GM19025 (cell line): Measurements from ENCODE around the gene KMT2E.

Experiments used
- ATAC-seq: cut with Tn5 transposase; IDR thresholded peaks from one replicate; pipeline ENCODE4 v1.9.1; 2021; ENCODE audit warnings: mild to moderate bottlenecking, low read depth, moderate library complexity; ENCODE audit not compliant: unreplicated experiment

Gene KMT2E

DNA sequence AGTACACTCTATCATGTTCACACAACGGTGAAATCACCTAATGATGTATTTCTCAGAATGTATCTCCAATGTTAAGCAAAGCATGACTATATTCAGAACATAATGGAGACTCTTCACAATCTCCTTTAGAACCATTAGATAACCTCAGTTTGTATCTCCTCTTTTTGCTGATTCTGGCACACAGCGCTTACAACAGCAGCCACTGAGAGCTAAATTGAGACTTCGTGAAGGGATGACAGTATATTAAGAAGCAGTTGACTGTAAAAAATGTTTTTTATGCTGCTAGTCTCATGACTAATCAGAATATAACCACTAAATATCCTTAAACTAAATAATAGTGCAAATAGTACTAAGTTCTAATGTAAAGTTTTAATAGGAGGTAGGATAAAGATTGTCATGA lies 46.9 kb downstream of the KMT2E start:
- no peak for ATAC-seq

DNA sequence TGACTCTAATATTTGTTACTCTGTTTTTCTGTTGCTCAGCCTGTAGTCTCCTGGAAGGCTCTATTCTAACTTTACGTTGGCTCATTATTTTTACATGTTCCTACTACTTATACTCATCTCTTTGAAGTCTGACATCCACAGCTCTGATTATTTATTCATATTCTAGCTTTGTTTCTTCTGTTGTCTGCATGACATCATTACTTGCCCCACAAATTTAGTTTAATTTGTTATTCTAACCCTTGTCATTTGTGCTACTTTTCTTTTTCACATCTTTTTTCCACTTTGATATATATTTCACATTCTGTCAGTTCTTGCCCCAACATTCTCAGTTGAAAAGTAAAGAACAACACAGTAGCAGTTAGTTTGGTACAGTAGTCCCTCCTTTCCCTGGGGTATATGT lies 51.1 kb downstream of the KMT2E start:
- ATAC-seq: no peak

- no peak for ATAC-seq
Observed at GRCh38 chr7:105067691-105068090, 53.7 kb downstream of the KMT2E start.

DNA sequence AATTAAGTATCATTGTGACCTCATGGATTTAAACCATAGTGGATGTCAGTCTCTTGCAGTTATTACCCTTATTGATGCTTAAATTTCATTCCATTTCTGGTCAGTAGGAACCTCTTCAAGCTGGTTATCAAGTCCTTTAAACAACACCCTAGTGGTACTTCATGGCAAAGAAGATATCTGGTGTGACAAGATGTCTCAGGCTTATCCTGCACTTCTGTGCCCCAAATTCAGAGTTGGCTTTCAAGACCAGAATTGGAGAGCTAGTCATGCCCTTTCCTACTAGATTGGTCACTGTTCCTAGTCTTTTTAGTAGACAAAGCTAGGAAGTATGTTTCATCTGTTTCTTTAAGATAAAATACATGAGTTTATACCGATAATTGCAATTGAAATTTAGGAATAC lies 54.9 kb downstream of the KMT2E start:
- ATAC-seq: no peak

DNA sequence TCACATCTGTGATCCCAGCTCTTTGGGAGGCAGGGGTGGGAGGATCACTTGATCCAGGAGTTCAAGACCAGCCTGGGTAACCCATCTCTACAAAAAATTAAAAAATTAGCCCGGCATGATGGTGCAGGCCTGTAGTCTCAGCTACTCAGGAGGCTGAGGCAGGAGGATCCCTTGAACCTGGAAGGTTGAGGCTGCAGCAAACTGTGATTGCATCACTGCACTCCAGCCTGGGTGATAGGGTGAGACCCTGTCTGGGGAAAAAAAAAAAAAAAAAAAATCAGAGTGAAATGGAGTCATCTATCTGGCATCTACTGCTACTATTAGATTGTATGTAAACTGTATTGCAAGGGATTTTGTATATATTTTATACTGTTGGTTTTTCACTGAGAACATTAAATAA lies 59.1 kb downstream of the KMT2E start:
- no peak for ATAC-seq

DNA sequence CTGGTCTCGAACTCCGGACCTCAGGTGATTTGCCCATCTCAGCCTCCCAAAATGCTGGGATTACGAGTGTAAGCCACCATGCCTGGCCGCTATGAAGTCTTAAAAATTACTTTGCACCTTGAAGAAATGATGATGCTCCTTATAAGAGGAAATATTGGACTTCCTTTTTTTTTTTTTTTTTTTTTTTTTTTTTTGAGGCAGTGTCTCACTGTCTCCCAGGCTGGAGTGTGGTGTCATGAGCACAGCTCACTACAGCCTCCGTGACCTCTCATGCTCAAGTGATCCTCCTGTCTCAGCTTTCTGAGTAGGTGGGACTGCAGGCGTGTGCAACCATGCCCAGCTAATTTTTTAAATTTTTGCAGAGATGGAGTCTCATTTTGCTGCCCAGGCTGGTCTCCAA lies 65.3 kb downstream of the KMT2E start:
- ATAC-seq: no peak

DNA sequence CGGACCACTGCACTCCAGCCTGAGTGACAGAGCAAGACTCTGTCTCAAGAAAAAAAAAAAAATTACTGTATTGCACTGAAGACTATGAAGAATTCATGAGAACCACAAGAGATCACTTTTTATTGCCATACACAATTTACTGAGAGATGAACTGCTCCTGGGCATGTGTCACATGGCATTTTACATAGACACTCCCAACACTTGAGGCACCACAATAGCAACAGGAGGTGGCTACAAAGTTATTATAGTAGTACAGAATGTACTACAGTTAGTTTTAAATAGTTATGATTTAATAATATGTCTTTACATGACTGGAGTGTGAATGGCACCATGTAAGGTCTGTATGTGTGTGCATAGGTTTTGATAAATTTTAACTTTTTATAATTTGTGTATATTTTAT lies 70.6 kb downstream of the KMT2E start:
- no peak for ATAC-seq

- no peak for ATAC-seq
Observed at GRCh38 chr7:105086850-105087249, 72.8 kb downstream of the KMT2E start.

- no peak for ATAC-seq
Observed at GRCh38 chr7:105087981-105088380, 74.0 kb downstream of the KMT2E start.

DNA sequence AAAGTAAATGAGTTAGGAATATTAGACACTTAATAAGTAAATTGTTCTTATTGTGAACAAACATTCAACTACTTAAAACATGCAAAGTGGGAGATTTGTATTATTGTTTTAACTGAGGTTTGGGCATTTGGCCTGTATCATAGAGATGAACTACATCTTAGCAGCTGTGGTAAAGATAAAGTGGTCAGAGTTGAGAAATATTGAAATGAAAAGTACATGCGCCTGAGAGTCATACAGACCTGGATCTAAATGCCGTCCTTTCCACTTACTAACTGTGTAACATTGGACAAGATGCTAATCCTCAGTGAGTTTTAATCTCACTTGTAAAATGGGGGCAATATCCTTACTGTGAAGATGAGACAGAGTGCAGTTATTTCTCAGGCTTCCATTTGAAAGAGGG lies 74.5 kb downstream of the KMT2E start:
- ATAC-seq: no peak

DNA sequence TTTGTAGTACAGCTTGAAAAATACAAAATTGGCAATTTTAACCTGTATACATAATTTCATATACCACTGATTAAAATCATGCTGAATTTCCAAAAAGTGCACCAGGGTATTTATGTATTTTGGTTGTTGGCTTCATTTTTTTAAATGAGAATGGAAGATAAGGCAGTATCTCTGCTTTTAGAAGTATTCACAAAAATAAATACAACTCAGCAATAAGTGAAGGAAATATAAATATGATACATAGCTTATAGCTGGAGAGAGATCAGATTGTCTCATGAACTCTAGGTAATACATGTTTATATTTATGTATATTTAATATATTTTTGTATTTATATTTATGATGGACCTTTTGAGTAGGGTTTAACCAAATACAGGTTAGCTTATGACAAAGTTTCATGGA lies 81.0 kb downstream of the KMT2E start:
- ATAC-seq: no peak

- ATAC-seq: no peak
Observed at GRCh38 chr7:105096306-105096705, 82.3 kb downstream of the KMT2E start.

GRCh38 chr7:105097619-105098018 lies 83.6 kb downstream of the KMT2E start:
- ATAC-seq: no peak

DNA sequence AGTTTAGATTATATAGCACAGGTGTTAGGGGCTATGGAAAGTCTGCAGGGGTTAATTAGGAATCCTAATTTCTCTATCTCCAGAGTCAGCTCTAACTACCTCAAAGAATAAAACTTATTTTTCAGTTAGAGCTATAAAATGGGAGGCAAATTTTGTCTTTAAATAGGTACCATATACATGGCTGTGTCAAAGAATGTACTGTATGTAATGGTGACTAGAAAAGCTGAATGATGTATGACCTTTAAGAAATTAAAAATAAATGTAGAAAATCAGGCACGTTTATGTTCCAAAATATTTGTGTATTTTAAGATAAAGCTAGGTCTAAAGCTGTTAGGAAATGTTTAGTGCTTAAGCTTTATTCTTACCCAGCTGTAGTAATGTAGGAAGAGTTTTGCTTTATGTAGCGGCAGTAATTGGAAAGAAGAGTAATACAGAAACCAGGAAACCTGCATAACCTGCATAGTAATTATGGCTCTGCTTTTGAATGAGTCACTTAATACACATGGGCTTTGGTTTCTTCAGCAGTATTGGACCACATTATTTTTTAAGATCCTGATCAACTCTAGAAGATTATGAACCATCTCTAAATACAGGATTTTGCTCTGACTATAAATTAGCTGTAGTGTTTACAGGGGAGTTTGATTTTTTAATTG lies 85.0 kb downstream of the KMT2E start:
- ATAC-seq: peak; percentile 70

GRCh38 chr7:105101864-105102263 lies 87.9 kb downstream of the KMT2E start:
- no peak for ATAC-seq

GRCh38 chr7:105102557-105103352 lies 88.8 kb downstream of the KMT2E start:
- no peak for ATAC-seq

DNA sequence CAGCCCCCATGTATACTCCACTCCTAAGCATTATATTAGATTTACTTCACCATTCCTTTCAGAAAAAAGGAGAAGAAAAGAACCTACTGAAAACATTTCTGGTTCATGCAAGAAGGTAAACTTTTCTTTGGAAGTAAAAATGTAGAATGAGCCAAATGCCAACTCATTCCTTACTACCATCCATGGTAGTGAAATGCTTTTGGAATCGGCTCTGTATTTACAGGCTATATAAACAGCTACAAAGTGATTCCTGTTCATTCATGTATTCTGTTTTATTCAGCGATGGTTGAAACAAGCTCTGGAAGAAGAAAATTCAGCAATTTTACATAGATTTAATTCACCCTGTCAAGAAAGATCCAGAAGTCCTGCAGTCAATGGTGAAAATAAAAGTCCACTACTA lies 91.6 kb downstream of the KMT2E start:
- no peak for ATAC-seq

GRCh38 chr7:105106473-105106872 lies 92.5 kb downstream of the KMT2E start:
- ATAC-seq: no peak

GRCh38 chr7:105107458-105107857 lies 93.5 kb downstream of the KMT2E start:
- ATAC-seq: no peak

DNA sequence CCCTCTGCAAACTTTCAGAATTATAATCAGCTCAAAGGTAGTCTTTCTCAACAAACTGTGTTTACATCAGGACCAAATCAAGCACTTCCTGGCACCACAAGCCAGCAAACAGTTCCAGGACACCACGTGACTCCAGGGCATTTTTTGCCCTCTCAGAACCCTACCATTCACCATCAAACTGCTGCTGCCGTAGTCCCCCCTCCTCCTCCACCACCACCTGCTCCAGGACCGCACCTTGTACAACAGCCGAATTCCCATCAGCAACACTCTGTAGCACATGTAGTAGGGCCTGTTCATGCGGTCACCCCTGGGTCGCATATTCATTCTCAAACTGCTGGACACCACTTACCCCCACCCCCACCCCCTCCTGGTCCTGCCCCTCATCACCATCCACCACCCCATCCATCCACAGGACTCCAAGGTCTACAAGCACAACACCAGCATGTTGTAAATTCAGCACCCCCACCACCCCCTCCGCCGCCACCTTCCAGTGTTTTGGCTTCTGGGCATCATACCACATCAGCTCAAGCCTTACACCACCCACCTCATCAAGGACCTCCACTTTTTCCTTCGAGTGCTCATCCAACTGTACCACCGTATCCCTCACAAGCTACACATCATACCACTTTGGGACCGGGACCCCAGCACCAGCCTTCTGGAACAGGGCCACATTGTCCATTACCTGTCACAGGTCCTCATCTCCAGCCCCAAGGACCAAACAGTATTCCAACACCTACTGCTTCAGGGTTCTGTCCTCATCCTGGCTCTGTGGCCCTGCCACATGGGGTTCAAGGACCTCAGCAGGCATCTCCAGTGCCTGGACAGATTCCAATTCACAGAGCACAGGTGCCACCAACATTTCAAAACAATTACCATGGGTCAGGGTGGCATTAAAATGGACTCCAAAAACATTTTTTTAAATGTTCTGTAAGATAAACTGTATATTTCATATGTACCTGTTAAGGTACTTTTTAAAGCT lies 98.7 kb downstream of the KMT2E start:
- no peak for ATAC-seq
